Erythroblast (primary cell): Measurements from ENCODE around the gene DLG3.

Source experiments
- DNase-seq, 2 experiments: peaks; one replicate each; lab custom pipeline; 2025; lab: John Stamatoyannopoulos, UW
- GATA1 ChIP-seq: IDR thresholded peaks from 2 replicates; pipeline ENCODE4 v1.6.1; 2011; ENCODE audit warnings: low read depth, mild to moderate bottlenecking, control low read depth, low read length, moderate library complexity
- POLR2A ChIP-seq: IDR thresholded peaks from 2 replicates; pipeline ENCODE4 v1.6.1; 2011; ENCODE audit warnings: mild to moderate bottlenecking, low read length

DLG3 gene

DNA sequence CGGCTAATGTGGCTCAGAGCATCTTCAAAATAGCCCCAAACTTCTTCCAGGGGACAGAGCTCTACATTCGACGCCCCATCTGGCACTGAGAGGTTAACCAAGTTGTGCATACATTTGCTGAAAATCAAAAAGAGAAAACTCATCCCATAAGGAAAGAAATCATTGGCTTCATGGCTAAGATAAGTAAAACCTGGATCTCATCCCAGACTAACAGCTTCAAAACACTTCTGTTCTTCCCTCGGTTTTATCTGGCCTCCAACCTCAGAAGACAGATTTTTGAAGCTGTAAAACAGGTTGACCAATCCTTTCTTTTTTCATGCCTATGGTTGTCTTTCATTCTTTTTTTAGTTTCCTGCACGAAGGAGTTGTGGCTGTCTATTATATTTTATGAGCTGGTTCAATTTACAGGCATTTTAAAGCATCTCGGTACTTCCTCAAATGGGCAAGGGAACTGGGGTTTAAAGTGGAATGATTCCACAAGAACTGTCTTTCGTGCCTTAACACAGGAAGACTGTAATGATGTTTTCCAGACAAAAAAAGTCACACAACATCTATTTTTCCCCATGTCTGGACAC lies 107.6 kb downstream of the DLG3 start:
- TF ChIP-seq GATA1 = no peak
- TF ChIP-seq POLR2A = no peak
- no peak for DNase-seq

DNA sequence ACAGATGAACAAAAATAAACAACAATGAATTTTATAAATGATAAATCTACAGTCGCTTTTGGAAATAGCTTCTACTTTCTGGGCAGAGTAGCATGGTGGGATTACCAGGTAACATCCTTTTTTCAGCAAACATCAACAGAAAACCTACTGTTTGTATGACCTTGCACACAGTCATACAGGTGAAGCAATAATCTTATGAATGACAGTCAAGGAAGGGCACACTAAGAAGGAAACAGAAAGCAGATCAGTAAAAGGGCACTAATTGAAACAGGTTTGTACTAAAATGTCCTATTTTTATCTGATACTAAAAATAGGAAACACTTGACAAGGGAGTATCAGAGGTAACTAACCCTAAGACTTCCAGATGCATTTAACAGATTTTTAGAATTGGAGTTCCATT lies 108.9 kb downstream of the DLG3 start:
- TF ChIP-seq GATA1 (no peak), POLR2A (no peak)

DNA sequence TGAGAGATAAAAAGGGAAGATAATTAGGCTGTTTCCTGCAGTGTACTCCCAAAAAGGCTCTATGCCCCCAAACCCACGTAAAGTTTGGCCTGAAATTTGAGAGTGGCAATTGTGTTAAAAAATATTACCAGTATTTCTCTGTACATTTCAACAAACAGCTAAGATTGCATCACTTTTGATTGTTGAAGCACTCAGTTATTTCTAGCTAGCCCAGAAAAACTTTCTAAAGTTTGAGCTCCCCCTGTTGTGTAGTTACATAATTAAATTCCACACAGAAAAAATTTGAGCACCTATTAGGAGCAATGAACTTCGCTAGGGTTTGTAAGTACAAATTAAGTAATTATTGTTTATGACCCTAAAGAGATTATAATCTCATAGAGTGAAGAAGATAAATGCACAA lies 109.4 kb downstream of the DLG3 start:
- DNase-seq = no peak
- TF ChIP-seq GATA1 (no peak), POLR2A (no peak)

More for the DNA sequence above, 108.9 kb downstream of the DLG3 start:
- DNase-seq = no peak

DNA sequence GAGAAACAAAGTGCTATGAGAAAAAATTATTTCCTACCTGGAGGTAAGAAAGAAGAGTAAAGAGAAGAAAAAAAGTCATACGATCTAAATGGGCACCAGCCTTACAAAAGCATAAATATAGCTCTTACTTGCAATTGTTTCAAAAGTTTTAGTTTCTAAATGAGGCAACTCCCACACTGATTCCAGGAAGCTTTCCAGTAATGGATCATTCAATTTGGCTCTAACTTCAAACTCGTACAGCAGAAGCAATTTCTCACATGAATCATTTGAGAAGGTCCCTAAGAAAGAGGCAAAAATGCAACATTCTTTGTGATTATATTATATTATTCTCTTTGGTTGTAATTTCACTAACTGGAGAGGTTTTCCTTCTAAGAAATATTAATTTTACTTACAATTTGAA lies 109.9 kb downstream of the DLG3 start:
- TF ChIP-seq POLR2A = no peak
- no peak for TF ChIP-seq GATA1
- no peak for DNase-seq

DNA sequence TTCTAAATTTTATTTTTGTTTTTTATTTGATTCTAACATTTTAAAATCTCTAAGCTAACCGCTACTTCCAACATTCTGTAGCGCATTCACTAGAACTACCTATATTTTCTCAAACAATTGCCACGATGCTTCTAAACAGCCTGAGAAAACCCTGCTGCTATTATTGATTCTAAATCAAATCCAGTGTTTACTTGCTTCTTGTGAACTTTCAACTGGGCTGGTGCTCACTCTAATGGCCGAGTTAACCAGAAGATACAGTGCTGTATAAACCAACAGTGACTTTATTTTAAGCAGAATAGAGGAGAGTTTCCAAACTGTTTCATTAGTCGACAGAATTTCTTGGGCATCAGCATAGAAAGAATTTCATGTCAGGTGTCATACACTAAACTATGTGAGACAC lies 110.3 kb downstream of the DLG3 start:
- DNase-seq = no peak
- no peak for TF ChIP-seq GATA1
- no peak for TF ChIP-seq POLR2A
